Adrenal gland (tissue), 12 donors: Measurements from ENCODE around the gene F11. TPM values are rescaled to one million over a fixed set of nuclear protein-coding genes. Genes with fewer than 3 reads are reported as not detected.
"Not testable (repeated sequence)": the region's sequence is repeated elsewhere in the genome, so short reads cannot be mapped to it uniquely, and the experiment has no call there.

Source experiments
- DNase-seq, 7 donors: peaks; one replicate each; pipeline ENCODE4 v3.0.0-alpha.2; 2019 to 2020
- H3K27ac ChIP-seq, 5 donors: fragments of 200-600 bp; sonication (generic) in 4 of 5; 1 replicate in 3 of 5; 2 replicates in 2 of 5; pipeline versions ENCODE4 v1.5.1 to v1.8.0; 2016 to 2020; ENCODE audit warnings: mild to moderate bottlenecking in 1 of 5
- H3K27me3 ChIP-seq: fragments of 200-600 bp; 2 replicates; pipeline ENCODE4 v1.8.0; 2021
- H3K36me3 ChIP-seq, 2 donors: fragments of 200-600 bp; replicated peaks in 1 of 2; 1 replicate in 1 of 2; 2 replicates in 1 of 2; pipeline versions ENCODE4 v1.5.1 to v1.8.0; 2018 to 2022
- H3K4me1 ChIP-seq, 2 donors: fragments of 200-600 bp; replicated peaks in 1 of 2; 1 replicate in 1 of 2; 2 replicates in 1 of 2; pipeline versions ENCODE4 v1.5.1 to v1.8.0; 2018 to 2021
- H3K4me3 ChIP-seq, 4 donors: fragments of 200-600 bp; sonication (generic) in 3 of 4; one replicate each; pipeline ENCODE4 v1.5.1; 2016 to 2018
- H3K9me3 ChIP-seq, 3 donors: fragments of 200-600 bp; sonication (generic) in 1 of 3; replicated peaks in 1 of 3; 1 replicate in 2 of 3; 2 replicates in 1 of 3; pipeline versions ENCODE4 v1.5.1 to v1.8.0; 2016 to 2021
- CTCF ChIP-seq, 6 experiments: fragments of 450-650 bp in 4 of 6; fragments of 200-600 bp in 2 of 6; sonication (generic) in 1 of 6; IDR thresholded peaks; 1 replicate in 5 of 6; 2 replicates in 1 of 6; pipeline versions ENCODE4 v1.5.1 to v1.8.0; 2016 to 2021; ENCODE audit warnings: antibody characterized with exemption in 6 of 6, mild to moderate bottlenecking in 2 of 6, moderate library complexity in 1 of 6
- POLR2A ChIP-seq, 2 donors: fragments of 450-650 bp; IDR thresholded peaks; one replicate each; pipeline ENCODE4 v1.6.1; 2017; ENCODE audit warnings: antibody characterized with exemption in 2 of 2, mild to moderate bottlenecking in 2 of 2, moderate library complexity in 1 of 2
- WGBS, 4 donors: extraction: QIAGEN DNeasy Blood & Tissue Kit in 2 of 4; methylation state at CpG; one replicate each; pipeline versions ENCODE4 v1.1.5 to v1.1.7; 2013 to 2017; 5-methylcytosine and 5-hydroxymethylcytosine counted together
- intact Hi-C, 2 donors: fragments of 100-400 bp; cut with DNase I; formaldehyde crosslinking; loops; one replicate each; pipeline versions ENCODE4 v1.14.1 to v1.15.0; 2022 to 2023
- polyA plus RNA-seq, 3 donors: library from polyadenylated mRNA; stranded (reverse); fragments of 200-250 nt in 2 of 3; fragments of 350-450 nt in 1 of 3; fragmentation: Illumina TruSeq in 1 of 3; extraction: RNeasy Lipid Tissue Mini Kit (QIAGEN cat#74804) in 1 of 3; gene quantifications; one replicate each; pipeline ENCODE4 v1.2.3, GENCODE V29; 2013 to 2014
- total RNA-seq, 9 donors: library from RNA; depleted of rRNA in 4 of 9; stranded (reverse); fragments of >200 nt in 4 of 9; fragments of 120-200 nt in 1 of 9; fragmentation: NEBNext Ultra II Directional in 1 of 9; extraction: Animal tissue kit (Norgen Biotek cat#: 25700) in 1 of 9; gene quantifications; one replicate each; pipeline versions ENCODE4 v1.1.0 to v1.2.4, GENCODE V29; 2013 to 2023
- donor health status: healthy with polysubstance abuse.
- donor health status: Bipolar disorder and iron deficiency.
- donor health status: DM: yes; HTN: yes; CAD: no.
- donor health status: DM: no; HTN: no; CAD: no.
- donor health status: DM: no; HTN: no; CAD: no.
- donor health status: DM: yes; HTN: yes; CAD: no.

Gene F11
- total and polyA plus RNA-seq, 12 donors: 0.07 to 0.19 (median 0.14) TPM; not detected in 8

GRCh38 chr4:186307497-186307896 lies 41.5 kb downstream of the F11 start:
- intact Hi-C loops: no loop called here
- WGBS, 4 donors: 52 to 71% (median 59%) methylated on average over 4 of the region's 4 CpGs
- DNase-seq: no peak
- TF ChIP-seq POLR2A (IDR thresholded peaks at IDR 0.05) (no peak), CTCF (IDR thresholded peaks at IDR 0.05) (no peak)
- Histone ChIP-seq H3K27me3 (peaks cover 13% of the 10 kb centered on the region), H3K4me3 (no peak overlapping the region), H3K9me3 (no peaks in the 10 kb centered on the region), H3K27ac (no peak overlapping the region), H3K36me3 (no peaks in the 10 kb centered on the region), H3K4me1 (no peaks in the 10 kb centered on the region)

- no peak for TF ChIP-seq CTCF (IDR thresholded peaks at IDR 0.05)
- TF ChIP-seq POLR2A (IDR thresholded peaks at IDR 0.05): no peak
- no peak overlapping the region for H3K27ac ChIP-seq
- no peaks in the 10 kb centered on the region for H3K9me3 ChIP-seq
- no peak overlapping the region for H3K4me3 ChIP-seq
- intact Hi-C loops: no loop called here
- no peaks in the 10 kb centered on the region for H3K4me1 ChIP-seq
- no peaks in the 10 kb centered on the region for H3K36me3 ChIP-seq
- WGBS, 4 donors: 50 to 70% (median 64%) methylated on average over 3 of the region's 3 CpGs
- peaks cover 13% of the 10 kb centered on the region for H3K27me3 ChIP-seq
- DNase-seq: no peak
These were observed 41.9 kb downstream of the F11 start for GRCh38 chr4:186307916-186308315.

GRCh38 chr4:186318481-186318880 lies 52.5 kb downstream of the F11 start:
- WGBS, 4 donors: 63 to 70% (median 66%) methylated on average over 6 of the region's 6 CpGs
- Histone ChIP-seq H3K4me3 (no peak overlapping the region), H3K4me1 (no peaks in the 10 kb centered on the region), H3K27me3 (peaks cover 8% of the 10 kb centered on the region), H3K9me3 (no peaks in the 10 kb centered on the region), H3K36me3 (no peaks in the 10 kb centered on the region), H3K27ac (no peak overlapping the region)
- no peak for DNase-seq
- intact Hi-C loops: no loop called here
- TF ChIP-seq CTCF (IDR thresholded peaks at IDR 0.05) (no peak), POLR2A (IDR thresholded peaks at IDR 0.05) (no peak)

GRCh38 chr4:186324660-186325059 lies 58.7 kb downstream of the F11 start:
- intact Hi-C loops, H3K27ac ChIP-seq, H3K36me3 ChIP-seq, H3K27me3 ChIP-seq, H3K9me3 ChIP-seq, H3K4me1 ChIP-seq, H3K4me3 ChIP-seq, DNase-seq: not testable (repeated sequence)
- 87 to 92% (median 89%) methylated on average over 13 to 33 of the region's 33 CpGs for WGBS, 4 donors

- Histone ChIP-seq H3K4me3 (no peak overlapping the region), H3K27me3 (no peaks in the 10 kb centered on the region), H3K4me1 (no peaks in the 10 kb centered on the region), H3K9me3 (no peaks in the 10 kb centered on the region), H3K27ac (no peak overlapping the region), H3K36me3 (no peaks in the 10 kb centered on the region)
- intact Hi-C loops: no loop called here
- 63 to 81% (median 65%) methylated on average over 3 of the region's 3 CpGs for WGBS, 4 donors
- TF ChIP-seq CTCF (IDR thresholded peaks at IDR 0.05) (no peak), POLR2A (IDR thresholded peaks at IDR 0.05) (no peak)
- no peak for DNase-seq
These were observed 60.4 kb downstream of the F11 start for GRCh38 chr4:186326391-186326790.
